IMR-90 (cell line): ENCODE measurements around the gene ROBO1. TPM values are rescaled to one million over a fixed set of nuclear protein-coding genes. Genes with fewer than 3 reads are reported as not detected.

Source experiments
- ATAC-seq: fragments of 200-7000 bp; cut with Tn5 transposase; 2 replicates; pipeline ENCODE4 v1.9.1; 2020; ENCODE audit warnings: low read depth, mild to moderate bottlenecking, moderate library complexity
- BruUV-seq: library from RNA; stranded (reverse); fragments of 400-500 nt; replicated peaks from 2 replicates; lab custom pipeline; 2021; lab: Mats Ljungman, UMichigan
- CTCF ChIA-PET: fragments of 300-600 bp; formaldehyde crosslinking; extraction: SDS; loops from one replicate; lab custom pipeline; 2021; ENCODE audit warnings: antibody characterized with exemption; lab: Yijun Ruan, JAX
- POLR2A ChIA-PET: fragments of 300-600 bp; sonication (Branson Sonifier 250); formaldehyde crosslinking; loops from one replicate; lab custom pipeline; 2022; ENCODE audit warnings: antibody characterized with exemption; ENCODE audit not compliant: unreplicated experiment; lab: Charles Lee
- DNase-seq: peaks from one replicate; pipeline ENCODE4 v3.0.0; 2013
- H2AFZ ChIP-seq: replicated peaks from 2 replicates; pipeline ENCODE3; 2013; ENCODE audit warnings: low read length, mild to moderate bottlenecking; ENCODE audit not compliant: poor library complexity
- H2AK5ac ChIP-seq: 2 replicates; pipeline ENCODE4 v1.6.1; 2013; ENCODE audit warnings: low read depth, low read length, inconsistent platforms
- H2AK9ac ChIP-seq: replicated peaks from 2 replicates; pipeline ENCODE3; 2013; ENCODE audit warnings: mild to moderate bottlenecking, low read depth, low read length, moderate library complexity; ENCODE audit not compliant: poor library complexity
- H2BK120ac ChIP-seq: 2 replicates; pipeline ENCODE4 v1.6.1; 2013; ENCODE audit warnings: low read depth, low read length, inconsistent platforms
- H2BK15ac ChIP-seq: 3 replicates; pipeline ENCODE4 v1.6.1; 2013; ENCODE audit warnings: low read depth, low read length, inconsistent platforms
- H2BK20ac ChIP-seq: 2 replicates; pipeline ENCODE4 v1.6.1; 2013; ENCODE audit warnings: low read depth, mild to moderate bottlenecking, inconsistent platforms, low read length, moderate library complexity
- H2BK5ac ChIP-seq: 2 replicates; pipeline ENCODE4 v1.6.1; 2013; ENCODE audit warnings: mild to moderate bottlenecking, low read depth, low read length, inconsistent platforms; ENCODE audit not compliant: poor library complexity, severe bottlenecking
- H3K14ac ChIP-seq: replicated peaks from 2 replicates; pipeline ENCODE4 v1.6.1; 2013; ENCODE audit warnings: low read depth, low read length, inconsistent platforms
- H3K18ac ChIP-seq: 2 replicates; pipeline ENCODE4 v1.6.1; 2013; ENCODE audit warnings: low read depth, low read length, control low read depth
- H3K23ac ChIP-seq: 2 replicates; pipeline ENCODE4 v1.6.1; 2013; ENCODE audit warnings: low read depth, low read length, inconsistent platforms
- H3K27ac ChIP-seq: 2 replicates; pipeline ENCODE4 v1.5.1; 2013; ENCODE audit warnings: mild to moderate bottlenecking, control low read depth, low read length; ENCODE audit not compliant: insufficient read depth
- H3K27me3 ChIP-seq: 2 replicates; pipeline ENCODE4 v1.6.1; 2013; ENCODE audit warnings: low read length; ENCODE audit not compliant: control insufficient read depth, insufficient read depth
- H3K36me3 ChIP-seq: 2 replicates; pipeline ENCODE4 v1.6.1; 2013; ENCODE audit warnings: low read length, mixed read lengths; ENCODE audit not compliant: control insufficient read depth, insufficient read depth
- H3K4ac ChIP-seq: 2 replicates; pipeline ENCODE4 v1.6.1; 2013; ENCODE audit warnings: low read depth, low read length, inconsistent platforms
- H3K4me1 ChIP-seq: 2 replicates; pipeline ENCODE4 v1.6.1; 2013; ENCODE audit warnings: low read length, mixed read lengths; ENCODE audit not compliant: control insufficient read depth, insufficient read depth
- H3K4me2 ChIP-seq: 2 replicates; pipeline ENCODE4 v1.6.1; 2013; ENCODE audit warnings: low read depth, mild to moderate bottlenecking, control low read depth, low read length, moderate library complexity
- H3K4me3 ChIP-seq: 2 replicates; pipeline ENCODE4 v1.5.1; 2013; ENCODE audit warnings: low read depth, mild to moderate bottlenecking, control low read depth, low read length, moderate library complexity; ENCODE audit not compliant: insufficient read depth
- H3K56ac ChIP-seq: 2 replicates; pipeline ENCODE4 v1.6.1; 2013; ENCODE audit warnings: low read length, inconsistent platforms; ENCODE audit not compliant: insufficient read depth; ENCODE audit errors: extremely low read depth
- H3K79me1 ChIP-seq, 2 experiments: 2 replicates each; pipeline ENCODE4 v1.6.1; 2013; ENCODE audit warnings: low read length in 2 of 2, inconsistent platforms in 1 of 2, low read depth in 1 of 2
- H3K9ac ChIP-seq: 2 replicates; pipeline ENCODE4 v1.6.1; 2013; ENCODE audit warnings: low read depth, low read length, control low read depth
- H3K9me1 ChIP-seq: 2 replicates; pipeline ENCODE4 v1.6.1; 2013; ENCODE audit warnings: low read length, inconsistent platforms; ENCODE audit not compliant: insufficient read depth
- H3K9me3 ChIP-seq: 2 replicates; pipeline ENCODE4 v1.6.1; 2013; ENCODE audit warnings: low read length; ENCODE audit not compliant: control insufficient read depth, insufficient read depth
- H4K20me1 ChIP-seq: 2 replicates; pipeline ENCODE4 v1.6.1; 2013; ENCODE audit warnings: low read length, inconsistent platforms; ENCODE audit not compliant: insufficient read depth
- H4K5ac ChIP-seq: 2 replicates; pipeline ENCODE4 v1.6.1; 2013; ENCODE audit warnings: mild to moderate bottlenecking, low read depth, low read length, control low read depth
- H4K8ac ChIP-seq, 2 experiments: 2 replicates each; pipeline ENCODE4 v1.6.1; 2013; ENCODE audit warnings: low read depth in 2 of 2, low read length in 2 of 2, control low read depth in 1 of 2, inconsistent platforms in 1 of 2
- H4K91ac ChIP-seq: 2 replicates; pipeline ENCODE4 v1.6.1; 2013; ENCODE audit warnings: low read depth, low read length, inconsistent platforms; ENCODE audit not compliant: insufficient read depth
- BHLHE40 ChIP-seq: fragments of 150-350 bp; IDR thresholded peaks from 2 replicates; pipeline ENCODE4 v1.6.1; 2016; ENCODE audit warnings: mild to moderate bottlenecking, low read depth, low read length
- CEBPB ChIP-seq: IDR thresholded peaks from 2 replicates; pipeline ENCODE4 v1.6.1; 2012; ENCODE audit warnings: low read depth, low read length, improper control_type of control experiment
- CHD1 ChIP-seq: IDR thresholded peaks from 2 replicates; pipeline ENCODE4 v1.6.1; 2012; ENCODE audit warnings: low read depth, low read length, improper control_type of control experiment
- MXI1 ChIP-seq: IDR thresholded peaks from 2 replicates; pipeline ENCODE4 v1.6.1; 2012; ENCODE audit warnings: low read depth, mild to moderate bottlenecking, low read length, moderate library complexity, borderline replicate concordance
- NFE2L2 ChIP-seq: fragments of 150-350 bp; IDR thresholded peaks from 2 replicates; pipeline ENCODE4 v1.6.1; 2016; ENCODE audit warnings: low read depth, mild to moderate bottlenecking, low read length
- RAD21 ChIP-seq: IDR thresholded peaks from 2 replicates; pipeline ENCODE4 v1.6.1; 2012; ENCODE audit warnings: low read length, improper control_type of control experiment
- SMC3 ChIP-seq: fragments of 150-350 bp; IDR thresholded peaks from 2 replicates; pipeline ENCODE4 v1.6.1; 2016; ENCODE audit warnings: low read depth, mild to moderate bottlenecking, antibody characterized with exemption, low read length, moderate library complexity
- WGBS, 2 experiments: methylation state at CpG; one replicate each; pipeline versions ENCODE4 v1.1.5 to v1.1.7; 2013; ENCODE audit warnings: missing lambda C conversion rate in 2 of 2; ENCODE audit not compliant: insufficient read length in 1 of 2; ENCODE audit errors: extremely low coverage in 2 of 2; 5-methylcytosine and 5-hydroxymethylcytosine counted together
- dilution Hi-C: fragments of 300-500 bp; cut with HindIII; formaldehyde crosslinking; loops from one replicate; pipeline ENCODE4 v1.14.3; 2018; ENCODE audit warnings: low sequenced_read_pairs; ENCODE audit not compliant: unreplicated experiment
- in situ Hi-C: fragments of 300-500 bp; cut with MboI; formaldehyde crosslinking; loops from 3 replicates; pipeline ENCODE4 v1.14.3; 2019; ENCODE audit warnings: low sequenced_read_pairs, inconsistent platforms, mixed read lengths
- intact Hi-C: fragments of 100-400 bp; cut with micrococcal nuclease; formaldehyde crosslinking; loops from 2 replicates; pipeline ENCODE4 v1.10.0; 2022
- polyA plus RNA-seq, 3 experiments: library from polyadenylated mRNA; depleted of rRNA; stranded (reverse); fragments of >200 nt; gene quantifications; 2 replicates each; pipeline ENCODE4 v1.2.3, GENCODE V29; 2012; ENCODE audit warnings: low replicate concordance in 1 of 3
- total RNA-seq: library from RNA; depleted of rRNA; stranded (reverse); fragments of >200 nt; gene quantifications from 2 replicates; pipeline ENCODE4 v1.2.3, GENCODE V29; 2012
- TF ChIP-seq, protein P1 (sequence below): fragments of 150-350 bp; IDR thresholded peaks from 2 replicates; pipeline ENCODE4 v1.6.1; 2017; ENCODE audit warnings: mild to moderate bottlenecking, antibody characterized with exemption, low read length, low read depth
- TF ChIP-seq, protein P2 (sequence below): conservative IDR thresholded peaks from 2 replicates; pipeline ENCODE4 v1.5.1; 2012; ENCODE audit warnings: mild to moderate bottlenecking, low read depth, low read length, improper control_type of control experiment

The ROBO1 gene
- total and polyA plus RNA-seq, 2 of the 4 experiments (the other 2 are of a cell fraction): 24.1 to 53.9 TPM

DNA sequence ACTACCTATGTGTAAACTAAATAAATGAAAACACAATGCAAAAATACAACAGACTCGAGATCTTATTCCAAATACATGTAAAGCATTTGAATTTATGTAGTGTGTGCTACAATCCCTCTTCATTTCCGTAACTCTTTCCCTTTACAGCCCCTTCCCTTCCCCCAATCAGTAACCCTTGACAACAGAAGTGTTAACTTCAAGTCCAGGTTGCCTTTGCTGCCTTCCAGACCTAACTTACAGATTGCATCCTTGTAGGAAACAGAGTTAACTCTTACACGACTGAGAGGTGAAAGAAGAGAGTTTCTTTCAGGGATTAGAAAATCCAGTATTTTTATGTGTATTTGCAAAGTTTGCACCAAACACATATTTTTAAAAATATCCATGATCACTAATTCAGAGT, 1.4 kb upstream of the ROBO1 start:
- no peak overlapping the region for H3K4me2 ChIP-seq
- no peaks in the 10 kb centered on the region for H3K4me1 ChIP-seq
- DNase-seq: no peak
- no peak overlapping the region for H3K27ac ChIP-seq
- no peak overlapping the region for H4K8ac ChIP-seq
- no peaks in the 10 kb centered on the region; the same call in 1 of the 2 replicates for H3K27me3 ChIP-seq
- H2BK20ac ChIP-seq: no peak overlapping the region
- ChIA-PET CTCF (no interaction called here), POLR2A (no interaction called here)
- H4K91ac ChIP-seq: no peak overlapping the region
- no peak overlapping the region for H3K23ac ChIP-seq
- H3K56ac ChIP-seq: no peak overlapping the region
- ATAC-seq: no peak
- no peak overlapping the region for H3K9ac ChIP-seq
- no TSS peak for BruUV-seq
- dilution Hi-C loops: no loop called here
- no peak for TF ChIP-seq CEBPB
- TF ChIP-seq, protein P1, sequence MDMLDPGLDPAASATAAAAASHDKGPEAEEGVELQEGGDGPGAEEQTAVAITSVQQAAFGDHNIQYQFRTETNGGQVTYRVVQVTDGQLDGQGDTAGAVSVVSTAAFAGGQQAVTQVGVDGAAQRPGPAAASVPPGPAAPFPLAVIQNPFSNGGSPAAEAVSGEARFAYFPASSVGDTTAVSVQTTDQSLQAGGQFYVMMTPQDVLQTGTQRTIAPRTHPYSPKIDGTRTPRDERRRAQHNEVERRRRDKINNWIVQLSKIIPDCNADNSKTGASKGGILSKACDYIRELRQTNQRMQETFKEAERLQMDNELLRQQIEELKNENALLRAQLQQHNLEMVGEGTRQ: no peak
- no peak for TF ChIP-seq NFE2L2
- TF ChIP-seq RAD21: no peak
- TF ChIP-seq, protein P2, sequence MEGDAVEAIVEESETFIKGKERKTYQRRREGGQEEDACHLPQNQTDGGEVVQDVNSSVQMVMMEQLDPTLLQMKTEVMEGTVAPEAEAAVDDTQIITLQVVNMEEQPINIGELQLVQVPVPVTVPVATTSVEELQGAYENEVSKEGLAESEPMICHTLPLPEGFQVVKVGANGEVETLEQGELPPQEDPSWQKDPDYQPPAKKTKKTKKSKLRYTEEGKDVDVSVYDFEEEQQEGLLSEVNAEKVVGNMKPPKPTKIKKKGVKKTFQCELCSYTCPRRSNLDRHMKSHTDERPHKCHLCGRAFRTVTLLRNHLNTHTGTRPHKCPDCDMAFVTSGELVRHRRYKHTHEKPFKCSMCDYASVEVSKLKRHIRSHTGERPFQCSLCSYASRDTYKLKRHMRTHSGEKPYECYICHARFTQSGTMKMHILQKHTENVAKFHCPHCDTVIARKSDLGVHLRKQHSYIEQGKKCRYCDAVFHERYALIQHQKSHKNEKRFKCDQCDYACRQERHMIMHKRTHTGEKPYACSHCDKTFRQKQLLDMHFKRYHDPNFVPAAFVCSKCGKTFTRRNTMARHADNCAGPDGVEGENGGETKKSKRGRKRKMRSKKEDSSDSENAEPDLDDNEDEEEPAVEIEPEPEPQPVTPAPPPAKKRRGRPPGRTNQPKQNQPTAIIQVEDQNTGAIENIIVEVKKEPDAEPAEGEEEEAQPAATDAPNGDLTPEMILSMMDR: no peak
- no peak for TF ChIP-seq BHLHE40
- no peak for TF ChIP-seq CHD1
- no peak for TF ChIP-seq MXI1
- TF ChIP-seq SMC3: no peak
- no peak overlapping the region for H2BK15ac ChIP-seq
- no peak overlapping the region for H3K4ac ChIP-seq
- H3K79me1 ChIP-seq: no peaks in the 10 kb centered on the region
- H3K4me3 ChIP-seq: no peak overlapping the region
- H3K9me1 ChIP-seq: no peaks in the 10 kb centered on the region
- in situ Hi-C loops: no loop called here
- H3K9me3 ChIP-seq: peaks cover 2% of the 10 kb centered on the region; the same call in 1 of the 2 replicates
- H4K5ac ChIP-seq: no peak overlapping the region
- intact Hi-C loops: no loop called here
- no peak overlapping the region for H3K18ac ChIP-seq
- no peak overlapping the region for H2BK120ac ChIP-seq
- no peaks in the 10 kb centered on the region for H3K36me3 ChIP-seq
- no peak overlapping the region for H2AFZ ChIP-seq
- no peaks in the 10 kb centered on the region for H4K20me1 ChIP-seq
- H3K14ac ChIP-seq: no peak overlapping the region
- no CpG with 5 or more reads among the region's 3 CpGs for WGBS, 2 experiments
- H2AK9ac ChIP-seq: no peak overlapping the region
- no peak overlapping the region for H2BK5ac ChIP-seq
- no peak overlapping the region for H2AK5ac ChIP-seq
